A172 (cell line): ENCODE results near the gene TMEM150A. TPM values are rescaled to one million over a fixed set of nuclear protein-coding genes. Genes with fewer than 3 reads are reported as not detected.
"Not testable (repeated sequence)": the region's sequence is repeated elsewhere in the genome, so short reads cannot be mapped to it uniquely, and the experiment has no call there.

Experiments
- DNase-seq: peaks from one replicate; pipeline ENCODE4 v3.0.0-alpha.2; 2015; ENCODE audit warnings: low spot score
- total RNA-seq: library from RNA; depleted of rRNA; stranded (reverse); fragments of >200 nt; shearing (Covaris generic); gene quantifications from 2 replicates; pipeline ENCODE4 v1.2.3, GENCODE V29; 2014

TMEM150A gene
- total RNA-seq, 1 experiment from 2014 or later = 11.7 TPM

DNA sequence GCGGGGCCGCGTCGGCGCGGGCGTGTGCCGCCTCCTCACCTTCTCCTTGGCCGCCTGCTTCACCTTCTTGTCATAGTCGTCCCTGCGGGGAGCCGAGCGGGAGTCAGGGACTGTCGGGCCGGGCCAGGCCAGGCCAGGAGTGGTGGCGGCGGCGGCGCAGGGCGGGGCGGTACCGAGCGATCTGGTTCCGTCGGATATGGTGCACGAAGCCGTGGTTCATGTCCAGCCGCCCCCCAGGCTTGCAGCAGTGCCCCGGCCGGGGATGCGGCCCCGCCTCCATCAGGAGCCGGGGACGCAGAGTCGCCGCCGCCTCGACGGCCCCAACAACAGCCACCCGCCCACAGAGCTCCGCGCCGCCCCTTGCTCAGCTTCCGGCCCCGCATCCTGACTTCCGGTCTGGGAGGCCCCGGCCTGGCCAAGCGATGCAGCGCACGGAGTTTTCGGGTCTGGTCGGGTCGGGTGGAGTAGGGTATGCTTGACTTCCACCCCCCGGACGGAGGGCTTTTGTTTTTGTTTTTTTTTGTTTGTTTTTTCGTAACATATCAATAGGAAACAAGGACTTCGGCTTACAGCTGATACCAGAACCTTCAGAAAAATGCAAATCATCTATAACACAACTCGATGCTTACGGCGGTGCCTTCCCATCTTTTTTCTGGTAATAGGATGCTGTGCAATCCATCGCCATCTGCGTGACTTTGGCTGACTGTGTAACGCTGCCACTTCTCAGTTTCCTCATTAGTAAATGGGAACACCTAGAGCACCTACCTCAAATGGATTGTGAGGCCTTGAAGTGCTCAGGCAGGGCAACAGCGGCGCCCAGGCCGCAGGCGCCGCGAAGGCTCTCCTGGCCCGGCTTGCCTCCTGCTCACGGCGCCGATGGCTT, 9.4 kb upstream of the TMEM150A start, which contains the start of gene C2orf68:
Gene C2orf68 (minus strand): TSS at position 362 of the 883 bp plus-strand sequence. CDS start 82 bp downstream, at position 280.
- peak; percentile 79 for DNase-seq

- peak; percentile 16 for DNase-seq
Observed at GRCh38 chr2:85611217-85611704, 8.8 kb upstream of the TMEM150A start.

DNA sequence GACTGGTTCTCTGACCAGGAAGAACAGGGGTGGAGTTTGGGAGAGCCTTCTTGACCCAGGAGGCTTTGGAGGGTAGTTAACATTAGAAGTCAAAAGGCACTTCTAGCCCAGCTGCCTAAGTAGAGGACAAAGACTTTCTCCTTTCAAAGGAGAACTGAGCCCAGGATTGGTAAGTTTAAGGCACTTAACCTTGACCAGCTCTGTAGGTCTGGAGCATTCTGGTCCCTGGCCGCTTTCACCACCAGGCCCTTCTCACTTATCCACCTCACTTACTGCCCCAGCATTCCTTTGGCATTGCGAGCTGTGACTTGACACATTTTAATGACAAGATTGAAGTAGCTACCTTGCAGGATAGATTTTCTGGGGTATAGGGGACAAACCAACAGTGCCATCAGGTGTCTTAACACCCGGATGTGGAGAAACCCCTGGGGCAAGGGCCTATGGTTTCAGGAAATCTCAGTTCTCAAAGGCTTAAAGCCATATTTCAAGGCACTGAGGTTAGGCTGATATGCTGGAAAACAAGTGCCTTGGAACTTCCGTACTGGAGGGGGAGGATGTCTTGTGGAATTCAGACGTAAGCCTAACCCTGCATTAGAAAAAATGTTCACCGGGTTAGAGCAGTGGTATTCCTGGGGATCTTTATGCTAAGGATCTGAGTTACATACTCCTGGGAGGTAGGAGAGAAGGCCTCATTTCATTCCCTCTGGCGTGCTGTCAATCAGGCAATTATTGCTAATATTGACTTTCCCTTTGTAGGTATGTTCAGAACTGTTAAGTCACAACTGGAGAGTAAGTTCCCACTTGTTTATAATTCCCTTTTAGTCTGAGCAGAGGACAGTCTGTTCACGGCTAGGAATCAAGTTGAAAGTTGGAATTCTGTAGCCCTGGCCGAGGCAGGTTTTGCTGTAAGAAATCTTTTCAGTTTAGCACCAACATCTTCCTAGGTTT, 5.0 kb upstream of the TMEM150A start:
- DNase-seq = no peak

GRCh38 chr2:85606116-85606455, 3.6 kb upstream of the TMEM150A start:
- no peak for DNase-seq

DNA sequence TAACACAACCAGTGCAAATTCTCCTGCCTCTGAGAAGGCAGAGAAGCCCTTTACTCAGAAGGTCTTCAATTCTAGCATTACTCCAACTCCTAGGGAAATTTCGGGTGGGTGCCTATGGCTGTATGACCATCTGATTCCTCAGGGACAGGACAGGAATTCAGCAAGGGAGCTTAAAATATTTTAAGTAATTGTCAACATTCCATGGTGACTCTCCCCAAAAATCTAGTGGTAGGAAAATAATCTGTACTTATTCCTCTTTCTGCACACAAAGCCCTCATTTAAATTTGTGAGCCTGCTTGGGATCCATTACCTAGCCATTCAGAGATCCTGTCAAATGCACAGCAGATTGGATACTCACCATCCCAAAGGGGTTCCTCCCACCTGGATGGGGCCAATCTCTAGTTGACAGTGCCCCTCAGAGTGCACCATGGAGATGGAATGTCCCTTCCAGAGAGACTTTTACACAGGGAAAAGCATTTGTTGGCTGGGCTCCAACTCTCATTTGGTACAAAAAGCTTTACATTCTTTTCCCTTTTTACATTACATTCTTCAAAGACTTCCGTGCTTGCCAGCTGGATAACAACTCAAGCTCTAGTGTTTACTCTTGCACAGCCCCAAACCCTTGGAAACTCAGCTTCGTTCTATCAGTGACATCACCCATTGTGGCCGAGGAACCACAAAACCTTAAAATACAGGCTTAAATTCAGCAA, 3.1 kb upstream of the TMEM150A start:
- peak; percentile 67 for DNase-seq

GRCh38 chr2:85604568-85605339, 2.3 kb upstream of the TMEM150A start:
- DNase-seq = no peak

- not testable (repeated sequence) for DNase-seq
Observed at GRCh38 chr2:85604133-85604444, 1.6 kb upstream of the TMEM150A start.

DNA sequence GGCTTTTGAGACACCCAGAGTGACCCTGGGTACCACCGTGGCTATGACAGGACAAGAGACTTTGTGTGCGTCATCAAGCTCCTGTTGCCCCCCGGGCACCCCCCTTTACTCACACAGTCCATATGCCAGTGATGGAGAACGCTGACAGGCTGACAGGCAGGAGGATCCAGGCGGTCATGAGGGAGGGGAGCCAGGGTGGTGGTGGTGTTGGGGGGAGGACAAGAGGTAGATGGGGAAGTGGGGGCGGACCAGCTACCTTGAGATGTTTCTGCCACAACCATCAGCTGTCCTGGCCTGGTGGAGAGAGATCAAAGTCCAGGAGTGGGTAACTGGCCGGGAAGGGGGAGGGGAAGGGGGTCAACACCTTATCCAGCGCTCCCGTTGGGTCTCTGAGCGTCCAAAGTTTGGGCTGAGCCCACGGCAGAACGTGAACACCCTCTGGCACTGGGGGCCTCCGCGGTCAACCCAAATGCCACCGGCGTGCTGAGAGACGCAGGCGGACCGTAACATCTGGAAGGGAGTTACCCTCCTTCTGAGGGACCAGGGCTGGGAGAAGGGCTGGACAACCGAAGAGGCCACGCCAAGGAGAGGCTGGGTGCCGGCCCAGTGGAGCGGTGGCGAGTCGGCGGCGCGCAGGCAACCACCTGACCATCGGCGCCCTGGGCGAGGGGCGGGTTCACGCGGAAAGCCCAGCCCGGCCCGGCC, 575 bp downstream of the TMEM150A start:
- DNase-seq = no peak

- no peak for DNase-seq
Observed at GRCh38 chr2:85600951-85601770, 1.3 kb downstream of the TMEM150A start.

DNA sequence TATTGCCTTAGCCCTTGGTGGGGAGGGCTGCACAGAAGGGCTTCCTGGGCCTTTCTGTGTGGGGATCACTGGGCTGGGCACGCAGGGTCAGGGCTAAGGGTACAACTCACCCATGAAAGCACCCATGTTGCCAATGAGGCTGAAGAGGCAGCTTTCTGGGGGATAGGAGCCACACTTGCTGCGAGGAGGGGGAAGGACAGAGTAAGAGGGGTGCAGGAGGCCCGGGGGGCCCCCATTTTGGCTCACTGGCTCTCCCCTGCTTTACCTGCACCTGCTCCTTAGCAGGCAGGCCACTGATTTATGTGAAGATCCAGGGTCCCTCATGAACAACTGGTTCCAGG, 2.3 kb downstream of the TMEM150A start:
- DNase-seq = no peak

- no peak for DNase-seq
Observed at GRCh38 chr2:85599468-85600234, 2.8 kb downstream of the TMEM150A start.

- DNase-seq = no peak
Observed at GRCh38 chr2:85598594-85599340, 3.7 kb downstream of the TMEM150A start.

- DNase-seq = no peak
Observed at GRCh38 chr2:85597241-85597640, 5.3 kb downstream of the TMEM150A start.

- DNase-seq = no peak
Observed at GRCh38 chr2:85596486-85597143, 5.9 kb downstream of the TMEM150A start.

DNA sequence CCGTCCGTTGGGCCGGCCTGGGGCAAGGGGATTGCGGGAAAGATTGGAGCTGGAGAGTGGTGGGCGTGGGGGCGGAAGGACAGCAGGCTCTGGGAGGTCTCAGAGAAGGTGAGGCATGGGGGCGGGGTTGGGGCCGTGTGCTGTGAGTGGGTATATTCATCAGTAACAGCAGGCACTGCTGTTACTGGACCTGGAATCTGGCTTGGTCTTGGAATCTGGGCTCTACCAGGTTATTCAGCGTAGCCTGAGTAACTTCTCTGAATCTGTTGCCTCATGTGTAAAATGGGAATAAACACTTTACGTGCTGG, 6.5 kb downstream of the TMEM150A start:
- DNase-seq = no peak

GRCh38 chr2:85595301-85596025, 7.0 kb downstream of the TMEM150A start, which contains the start of gene RNF181:
Gene RNF181 (plus strand): TSS chr2:85595745. CDS start chr2:85595764, 19 bp downstream.
- peak; percentile 99 for DNase-seq

- DNase-seq = no peak
Observed at GRCh38 chr2:85594715-85595300, 7.7 kb downstream of the TMEM150A start.
